HEK293 (cell line): ENCODE results near the gene CDAN1.
A peak's percentile ranks its signal among the peaks of the same experiment; 100 is the strongest.

Source experiments
- CTCF ChIA-PET: fragments of 350-600 bp; formaldehyde crosslinking; extraction: SDS; loops from one replicate; lab custom pipeline; 2021; ENCODE audit warnings: antibody characterized with exemption; lab: Yijun Ruan, JAX
- POLR2A ChIA-PET: fragments of 300-600 bp; formaldehyde crosslinking; extraction: SDS; loops from one replicate; lab custom pipeline; 2020; ENCODE audit warnings: antibody characterized with exemption, inconsistent platforms; lab: Yijun Ruan, JAX
- H3K27ac ChIP-seq: fragments of 200-500 bp; sonication (Bioruptor generic); 2 replicates; pipeline ENCODE4 v1.5.1; 2014; ENCODE audit warnings: low read depth, low read length, control low read depth, inconsistent platforms; ENCODE audit errors: extremely low read depth
- H3K36me3 ChIP-seq, 2 experiments: fragments of 200-500 bp in 1 of 2; sonication (Bioruptor generic) in 1 of 2; 1 replicate in 1 of 2; 2 replicates in 1 of 2; pipeline ENCODE4 v1.5.1; 2014 to 2017; ENCODE audit warnings: inconsistent platforms in 2 of 2, low read length in 2 of 2; ENCODE audit not compliant: control insufficient read depth in 2 of 2, insufficient read depth in 1 of 2
- H3K4me1 ChIP-seq: fragments of 200-500 bp; sonication (Bioruptor generic); 2 replicates; pipeline ENCODE4 v1.5.1; 2014; ENCODE audit warnings: mild to moderate bottlenecking, low read length, inconsistent platforms; ENCODE audit not compliant: control insufficient read depth, insufficient read depth
- H3K4me3 ChIP-seq: 2 replicates; pipeline ENCODE4 v1.5.1; 2011; ENCODE audit warnings: low read depth, mild to moderate bottlenecking, control low read depth, low read length, moderate library complexity
- H3K9me3 ChIP-seq: fragments of 200-500 bp; sonication (Bioruptor generic); 2 replicates; pipeline ENCODE4 v1.5.1; 2014; ENCODE audit warnings: low read depth, low read length, inconsistent platforms; ENCODE audit not compliant: control insufficient read depth, insufficient read depth
- FEZF1 ChIP-seq: fragments of 450-650 bp; formaldehyde crosslinking; IDR thresholded peaks from 2 replicates; pipeline ENCODE4 v1.5.1; 2016; ENCODE audit warnings: missing biosample characterization, missing genetic modification characterization
- KLF17 ChIP-seq: fragments of 450-650 bp; formaldehyde crosslinking; IDR thresholded peaks from 2 replicates; pipeline ENCODE4 v1.5.1; 2016; ENCODE audit warnings: missing biosample characterization, missing genetic modification characterization
- OSR2 ChIP-seq: fragments of 450-650 bp; formaldehyde crosslinking; IDR thresholded peaks from 2 replicates; pipeline ENCODE4 v1.5.1; 2016; ENCODE audit warnings: missing biosample characterization, missing genetic modification characterization
- YY1 ChIP-seq: fragments of 450-650 bp; formaldehyde crosslinking; IDR thresholded peaks from 2 replicates; pipeline ENCODE4 v1.5.1; 2018; ENCODE audit warnings: missing biosample characterization, missing genetic modification characterization
- YY2 ChIP-seq: fragments of 450-650 bp; formaldehyde crosslinking; IDR thresholded peaks from 2 replicates; pipeline ENCODE4 v1.5.1; 2016; ENCODE audit warnings: missing biosample characterization, missing genetic modification characterization
- ZBTB26 ChIP-seq: fragments of 450-650 bp; formaldehyde crosslinking; optimal IDR thresholded peaks from 2 replicates; pipeline ENCODE3; 2016; ENCODE audit warnings: missing biosample characterization, mild to moderate bottlenecking, missing genetic modification characterization
- ZBTB8A ChIP-seq: fragments of 450-650 bp; formaldehyde crosslinking; IDR thresholded peaks from 2 replicates; pipeline ENCODE4 v1.5.1; 2016; ENCODE audit warnings: missing biosample characterization, missing genetic modification characterization
- ZFP37 ChIP-seq: fragments of 450-650 bp; formaldehyde crosslinking; IDR thresholded peaks from 2 replicates; pipeline ENCODE4 v1.5.1; 2016; ENCODE audit warnings: missing biosample characterization, missing genetic modification characterization
- ZNF112 ChIP-seq: fragments of 450-650 bp; formaldehyde crosslinking; IDR thresholded peaks from 2 replicates; pipeline ENCODE4 v1.5.0; 2017; ENCODE audit warnings: missing biosample characterization, missing genetic modification characterization
- ZNF211 ChIP-seq: fragments of 450-650 bp; formaldehyde crosslinking; IDR thresholded peaks from 2 replicates; pipeline ENCODE4 v1.5.1; 2016; ENCODE audit warnings: low read depth, missing biosample characterization, missing genetic modification characterization
- ZNF248 ChIP-seq: fragments of 450-650 bp; formaldehyde crosslinking; IDR thresholded peaks from 2 replicates; pipeline ENCODE4 v1.5.1; 2017; ENCODE audit warnings: missing biosample characterization, missing genetic modification characterization
- ZNF280D ChIP-seq: fragments of 450-650 bp; formaldehyde crosslinking; IDR thresholded peaks from 2 replicates; pipeline ENCODE4 v1.5.1; 2016; ENCODE audit warnings: missing biosample characterization, missing genetic modification characterization
- ZNF560 ChIP-seq: fragments of 450-650 bp; formaldehyde crosslinking; IDR thresholded peaks from 2 replicates; pipeline ENCODE4 v1.5.1; 2017; ENCODE audit warnings: missing biosample characterization, missing genetic modification characterization, borderline replicate concordance
- ZNF585B ChIP-seq: fragments of 450-650 bp; formaldehyde crosslinking; IDR thresholded peaks from 2 replicates; pipeline ENCODE4 v1.5.1; 2016; ENCODE audit warnings: missing biosample characterization, missing genetic modification characterization
- ZNF654 ChIP-seq: fragments of 450-650 bp; formaldehyde crosslinking; IDR thresholded peaks from 2 replicates; pipeline ENCODE4 v1.5.1; 2016; ENCODE audit warnings: low read depth, missing biosample characterization, missing genetic modification characterization
- ZNF792 ChIP-seq: fragments of 450-650 bp; formaldehyde crosslinking; IDR thresholded peaks from 2 replicates; pipeline ENCODE4 v1.5.1; 2016; ENCODE audit warnings: missing biosample characterization, missing genetic modification characterization
- ZSCAN30 ChIP-seq: fragments of 450-650 bp; IDR thresholded peaks from 2 replicates; pipeline ENCODE4 v1.5.1; 2018; ENCODE audit warnings: missing biosample characterization, mild to moderate bottlenecking, missing genetic modification characterization, moderate library complexity
- ZSCAN4 ChIP-seq: fragments of 450-650 bp; formaldehyde crosslinking; IDR thresholded peaks from 2 replicates; pipeline ENCODE4 v1.5.1; 2017; ENCODE audit warnings: missing biosample characterization, missing genetic modification characterization
- TF ChIP-seq, protein P1 (sequence below): fragments of 450-650 bp; formaldehyde crosslinking; IDR thresholded peaks from 2 replicates; pipeline ENCODE4 v1.5.1; 2016; ENCODE audit warnings: missing biosample characterization, missing genetic modification characterization

Gene CDAN1

DNA sequence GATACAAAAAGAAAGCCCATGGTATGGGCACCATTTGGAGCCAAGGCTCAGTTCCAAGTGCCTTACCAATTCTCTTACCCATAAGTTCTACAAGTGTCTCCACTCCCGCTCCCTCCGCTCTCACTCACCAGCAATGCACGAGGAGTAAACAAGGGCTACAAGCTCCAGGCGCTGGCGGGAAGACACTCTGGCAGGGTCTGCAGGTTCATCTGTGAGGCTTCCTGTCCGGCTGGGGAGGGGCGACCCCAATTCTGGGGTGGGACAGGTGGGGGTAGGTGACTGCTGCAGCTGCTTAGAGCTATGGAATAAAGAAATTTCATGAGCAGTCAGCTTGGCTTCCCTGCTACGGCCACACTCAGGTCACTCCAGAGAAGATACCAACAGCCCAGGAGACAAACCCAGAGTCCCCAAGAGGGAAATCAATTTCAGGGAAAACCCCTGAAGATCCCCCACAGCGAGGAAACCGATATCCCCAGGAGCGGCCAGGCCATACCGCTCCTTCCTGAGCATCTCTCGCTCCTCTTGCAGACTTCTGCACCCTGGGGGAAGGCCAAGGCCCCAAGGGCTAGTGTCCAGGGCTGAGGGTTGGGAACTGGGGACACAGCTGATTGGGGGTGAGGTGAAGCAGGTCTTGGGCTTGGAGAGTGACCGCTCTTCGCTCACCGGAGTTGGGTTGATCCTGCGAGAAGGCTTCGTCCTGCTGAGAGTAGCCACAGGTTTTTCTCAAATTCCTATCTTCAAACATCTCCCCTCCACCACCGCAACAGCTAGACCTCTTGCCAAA is 1.4 kb downstream of the CDAN1 start:
- CTCF ChIA-PET, result interaction anchor here (1.0 to 1.4 kb wide), 2 partner anchors 191 kb away, joined by 3 to 8 read pairs; no protein-coding TSS in a partner anchor

GRCh38 chr15:42734076-42734672 is 2.8 kb downstream of the CDAN1 start:
- Histone ChIP-seq H3K36me3 (peaks cover 6 to 62% of the 10 kb centered on the region in 2 experiments), H3K4me3 (no peak overlapping the region), H3K4me1 (peaks cover 4% of the 10 kb centered on the region; the same call in 1 of the 2 replicates), H3K27ac (no peak overlapping the region), H3K9me3 (no peaks in the 10 kb centered on the region)
- ChIA-PET CTCF (interaction anchor here (0.6 to 1.4 kb wide), 2 partner anchors 189 to 193 kb away, joined by 7 to 8 read pairs; no protein-coding TSS in a partner anchor), POLR2A (interaction anchor here (0.6 to 1.1 kb wide), 2 partner anchors 16 to 157 kb away, joined by 3 to 4 read pairs; no protein-coding TSS in a partner anchor)
- TF ChIP-seq ZNF248 (tag by site-specific recombination) (no peak), ZSCAN4 (tag by site-specific recombination) (no peak), ZBTB8A (tag by site-specific recombination) (no peak), ZNF211 (tag by site-specific recombination) (no peak), YY1 (tag by site-specific recombination) (no peak), ZNF560 (tag by site-specific recombination) (no peak), KLF17 (tag by site-specific recombination) (no peak), ZNF792 (tag by site-specific recombination) (no peak), FEZF1 (tag by site-specific recombination) (no peak), ZNF654 (no peak), ZBTB26 (tag by site-specific recombination) (no peak), ZNF585B (tag by site-specific recombination) (no peak), ZNF112 (no peak), ZFP37 (tag by site-specific recombination) (no peak), OSR2 (tag by site-specific recombination) (no peak)
- TF ChIP-seq, protein P1, sequence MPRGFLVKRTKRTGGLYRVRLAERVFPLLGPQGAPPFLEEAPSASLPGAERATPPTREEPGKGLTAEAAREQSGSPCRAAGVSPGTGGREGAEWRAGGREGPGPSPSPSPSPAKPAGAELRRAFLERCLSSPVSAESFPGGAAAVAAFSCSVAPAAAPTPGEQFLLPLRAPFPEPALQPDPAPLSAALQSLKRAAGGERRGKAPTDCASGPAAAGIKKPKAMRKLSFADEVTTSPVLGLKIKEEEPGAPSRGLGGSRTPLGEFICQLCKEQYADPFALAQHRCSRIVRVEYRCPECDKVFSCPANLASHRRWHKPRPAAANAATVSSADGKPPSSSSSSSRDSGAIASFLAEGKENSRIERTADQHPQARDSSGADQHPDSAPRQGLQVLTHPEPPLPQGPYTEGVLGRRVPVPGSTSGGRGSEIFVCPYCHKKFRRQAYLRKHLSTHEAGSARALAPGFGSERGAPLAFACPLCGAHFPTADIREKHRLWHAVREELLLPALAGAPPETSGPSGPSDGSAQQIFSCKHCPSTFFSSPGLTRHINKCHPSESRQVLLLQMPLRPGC, result no peak

More for the DNA sequence above, 1.4 kb downstream of the CDAN1 start:
- H3K27ac ChIP-seq, result no peak overlapping the region
- H3K4me3 ChIP-seq, result peak overlapping the region; percentile 85
- TF ChIP-seq ZSCAN30 (tag by site-specific recombination) (no peak), ZNF280D (tag by site-specific recombination) (no peak), YY2 (tag by site-specific recombination) (no peak)
- peaks cover 6 to 49% of the 10 kb centered on the region in 2 experiments for H3K36me3 ChIP-seq
- peaks cover 4% of the 10 kb centered on the region; the same call in 1 of the 2 replicates for H3K4me1 ChIP-seq
- no peaks in the 10 kb centered on the region for H3K9me3 ChIP-seq
- POLR2A ChIA-PET, result interaction anchor here (0.7 kb wide), 1 partner anchor 12 kb away, joined by 3 read pairs; no protein-coding TSS in a partner anchor
